ENCODE measurements around the gene PEAR1.

- TF ChIP-seq CTCF (conservative IDR thresholded peaks at IDR 0.05; ENCODE audit: low read depth, low read length) (no peak), POLR2A (IDR thresholded peaks at IDR 0.05; ENCODE audit: low read depth, low read length) (no peak), BHLHE40 (IDR thresholded peaks at IDR 0.05; ENCODE audit: low read depth, low read length) (no peak), ELK1 (IDR thresholded peaks at IDR 0.05; ENCODE audit: borderline replicate concordance, low read depth, low read length) (no peak), SMC3 (IDR thresholded peaks at IDR 0.05; ENCODE audit: low read depth, low read length) (no peak)
Measured at GRCh38 chr1:156905176-156905575, 11.7 kb downstream of the PEAR1 start.

Measured in IMR-90 (cell line).